Muscle of back (tissue), 13 donors: ENCODE measurements around the gene TMPRSS5. TPM values are rescaled to one million over a fixed set of nuclear protein-coding genes. Genes with fewer than 3 reads are reported as not detected.
"Not testable (repeated sequence)": the region's sequence is repeated elsewhere in the genome, so short reads cannot be mapped to it uniquely, and the experiment has no call there.

Experiments used
- DNase-seq, 3 donors: peaks; one replicate each; pipeline versions ENCODE4 v3.0.0 to v3.0.0-alpha.2; 2013
- long read RNA-seq, 9 donors: transcript quantifications; one replicate each; lab custom pipeline, GENCODE V29; 2026
- polyA plus RNA-seq, 10 donors: library from polyadenylated mRNA; unstranded; fragments of 120-200 nt; gene quantifications; one replicate each; pipeline ENCODE4 v1.2.1, GENCODE V29; 2013; ENCODE audit not compliant: insufficient read length in 10 of 10

The TMPRSS5 gene
- 1 to 10 TPM in 4 of 10 donors, under 1 TPM in 6; 0.55 to 2.2 (median 0.89) TPM for polyA plus RNA-seq
- long read RNA-seq, donor 1, result 0 reads
- long read RNA-seq, donor 2, result 0 reads
- long read RNA-seq, donor 3, result 0 reads
- long read RNA-seq, donor 4, result 0 reads
- long read RNA-seq, donor 5, result 0 reads
- long read RNA-seq, donor 6, result 0 reads
- long read RNA-seq, donor 7, result 0 reads
- long read RNA-seq, donor 8, result 0 reads
- long read RNA-seq, donor 9, result 0 reads

- DNase-seq, result no peak
Measured at GRCh38 chr11:113705871-113706655, at the start of gene TMPRSS5. Gene TMPRSS5, minus strand, starts transcription at chr11:113706308. Its CDS starts 84 bp downstream, at chr11:113706224.

DNA sequence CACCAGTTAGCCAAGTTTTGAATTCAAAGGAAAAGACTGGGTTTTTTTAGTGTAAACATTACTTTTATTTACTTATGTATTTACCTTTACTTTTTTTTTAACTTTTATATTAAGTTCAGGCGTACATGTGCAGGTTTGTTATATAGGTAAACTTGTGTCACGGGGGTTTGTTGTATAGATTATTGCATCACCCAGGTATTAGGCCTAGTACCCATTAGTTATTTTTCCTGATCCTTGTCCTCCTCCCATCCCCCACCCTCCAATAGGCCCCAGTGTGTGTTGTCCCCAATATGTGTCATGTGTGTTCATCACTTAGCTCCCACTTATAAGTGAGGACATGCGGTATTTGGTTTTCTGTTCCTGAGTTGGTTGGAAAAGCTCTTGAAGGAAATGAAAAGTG lies 46.8 kb upstream of the TMPRSS5 start:
- DNase-seq, result no peak

- no peak for DNase-seq
Measured at GRCh38 chr11:113736323-113736722, 30.2 kb upstream of the TMPRSS5 start.

DNA sequence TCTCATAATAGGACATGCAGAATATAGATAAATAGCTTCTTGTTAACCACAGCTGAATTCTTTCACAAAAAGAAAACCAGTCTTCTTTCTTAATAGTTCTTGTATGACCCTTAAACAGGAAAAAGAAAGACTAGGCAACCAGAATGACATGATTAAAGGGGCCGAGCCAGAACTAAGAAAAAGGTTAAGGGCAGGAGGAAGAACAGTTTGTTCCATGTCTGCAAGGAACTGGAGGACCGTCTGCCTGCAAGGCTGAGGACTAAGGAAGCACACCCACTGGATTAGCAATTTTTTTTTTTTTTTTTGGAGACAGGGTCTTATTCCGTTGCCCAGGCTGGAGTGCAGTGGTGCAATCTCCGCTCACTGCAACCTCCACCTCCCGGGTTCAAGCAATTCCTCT lies 26.0 kb upstream of the TMPRSS5 start:
- no peak for DNase-seq

DNA sequence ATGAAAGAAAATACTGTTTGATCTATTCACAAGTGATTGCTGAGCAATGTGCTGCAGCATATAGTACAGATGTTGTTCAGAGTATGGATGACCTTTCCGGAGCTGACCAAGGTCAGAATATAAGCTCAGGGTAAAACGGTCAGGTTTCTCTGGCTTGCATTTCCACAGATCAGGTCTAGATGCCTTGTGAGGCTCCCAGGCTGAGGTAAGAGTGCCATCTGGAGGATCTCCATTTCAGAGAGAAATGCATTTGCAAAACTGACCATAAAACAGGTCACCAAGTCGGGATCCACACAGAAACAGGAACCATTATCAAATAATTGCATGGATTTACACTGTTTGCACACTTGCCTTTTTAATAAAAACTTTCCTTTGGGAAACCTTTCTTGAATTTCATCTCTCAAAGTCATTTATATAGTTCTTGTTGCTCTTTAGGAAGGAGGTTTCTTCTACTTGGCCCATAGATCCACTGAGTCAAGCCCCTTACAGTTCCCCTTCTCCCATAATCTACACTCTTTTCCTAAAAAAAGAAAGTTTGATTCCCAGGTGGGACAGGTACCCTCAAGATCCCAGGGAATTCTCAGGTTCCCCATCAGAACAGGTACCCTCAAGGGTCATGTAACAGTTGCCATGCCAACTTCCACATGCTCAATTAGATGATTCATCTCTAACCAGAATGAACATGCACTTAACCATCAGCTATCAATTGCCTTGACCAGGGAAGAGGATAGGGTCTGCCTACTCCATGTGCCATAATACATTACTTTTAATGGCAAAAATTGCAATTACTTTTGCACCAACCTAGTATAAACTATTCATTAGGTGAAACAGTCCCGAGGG lies 25.0 kb upstream of the TMPRSS5 start:
- peak; percentile 33 to 66 (median 52) for DNase-seq

DNA sequence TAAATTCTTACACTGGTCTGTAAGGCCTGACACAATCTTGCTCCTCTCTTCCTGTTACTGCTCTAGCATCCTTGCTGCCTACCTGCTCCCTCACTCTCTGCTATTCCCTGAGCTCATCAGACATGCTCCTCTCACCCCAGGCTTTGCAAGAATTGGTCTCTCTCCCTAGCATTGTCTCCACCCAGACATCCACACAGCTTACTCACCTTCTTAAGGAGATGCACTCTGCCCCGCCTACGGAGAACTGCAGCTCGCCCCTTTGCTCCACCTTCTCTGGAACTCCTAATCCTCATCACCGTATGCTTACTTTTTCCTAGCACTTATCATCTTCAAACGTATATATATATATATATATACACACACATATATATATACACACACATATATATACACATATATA lies 23.3 kb upstream of the TMPRSS5 start:
- DNase-seq, result no peak

DNA sequence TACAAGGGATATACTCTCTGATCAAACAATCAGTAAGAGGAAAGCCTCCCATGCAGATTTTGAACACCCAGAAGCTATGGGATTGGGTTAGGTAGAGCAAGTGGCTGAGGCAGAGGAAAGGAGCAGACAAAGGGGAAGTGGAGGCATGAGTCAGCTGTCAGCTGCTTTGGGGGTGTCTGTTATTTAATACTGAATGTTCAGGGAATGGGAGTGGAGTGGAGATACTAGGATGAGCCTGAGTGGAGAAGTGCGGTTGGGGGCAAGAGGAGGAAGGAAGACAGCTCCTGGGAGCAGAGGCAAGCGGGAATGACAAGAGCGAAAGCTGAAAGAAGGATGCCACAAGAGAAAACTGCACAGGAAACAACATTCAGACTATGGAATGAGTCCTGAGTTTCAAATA lies 22.7 kb upstream of the TMPRSS5 start:
- DNase-seq, result no peak

DNA sequence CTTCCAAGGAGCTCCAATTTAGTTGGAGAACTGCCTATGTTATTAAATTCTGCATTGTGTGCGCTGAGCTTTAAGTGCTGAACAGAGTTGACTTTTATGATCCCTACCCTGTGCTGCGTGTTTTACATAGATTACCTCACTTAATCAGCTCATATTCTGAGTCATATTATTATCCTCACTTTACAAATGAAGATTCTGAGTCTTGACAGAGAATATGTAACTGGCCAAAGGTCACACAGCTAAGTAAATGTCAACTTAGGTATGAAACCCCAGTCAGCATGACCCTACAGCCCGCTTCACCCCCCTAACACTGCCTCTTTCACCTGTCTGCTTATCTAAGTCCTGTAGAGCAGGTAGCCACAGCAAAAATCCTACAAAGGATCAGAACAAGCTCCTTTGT lies 19.8 kb upstream of the TMPRSS5 start:
- DNase-seq, result no peak

DNA sequence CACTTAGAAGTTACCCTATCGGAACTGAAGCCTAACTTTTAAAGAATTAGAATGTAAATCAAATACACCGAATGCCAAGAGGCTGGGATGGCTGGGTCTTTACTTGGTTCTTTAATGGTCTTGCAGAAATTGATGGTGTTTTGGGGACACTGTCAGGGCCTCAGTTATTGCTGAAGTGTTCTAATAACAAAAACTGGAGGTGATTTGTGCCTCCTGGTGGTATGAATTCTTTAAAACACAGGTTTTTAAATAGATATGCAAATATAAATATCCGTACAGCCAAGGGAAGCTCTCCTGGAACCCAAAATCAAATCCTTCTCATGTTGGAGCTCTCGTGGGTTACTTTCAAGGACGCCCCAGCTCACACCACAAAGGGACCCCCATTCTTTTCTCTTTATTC lies 19.3 kb upstream of the TMPRSS5 start:
- DNase-seq, result no peak

- no peak for DNase-seq
Measured at GRCh38 chr11:113724778-113725177, 18.7 kb upstream of the TMPRSS5 start.

- no peak for DNase-seq
Measured at GRCh38 chr11:113723787-113724186, 17.7 kb upstream of the TMPRSS5 start.

DNA sequence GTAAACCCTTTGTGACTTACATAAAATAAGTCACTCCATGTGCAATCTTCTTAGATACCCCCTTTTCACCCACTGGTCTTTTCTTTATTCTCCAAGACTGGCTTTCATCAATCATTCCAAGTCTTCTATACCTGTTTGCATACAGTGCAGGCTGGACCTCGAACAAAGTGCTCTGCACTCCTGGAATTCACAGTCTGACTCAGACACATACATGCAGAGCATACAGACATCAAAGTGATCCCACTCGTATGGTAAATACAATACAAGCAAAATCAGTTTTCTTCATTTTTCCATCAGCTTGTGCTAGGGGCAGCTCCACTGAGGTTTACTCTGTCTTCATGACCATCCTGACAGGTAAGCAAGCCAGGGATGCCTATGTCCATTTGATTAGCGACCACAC lies 16.8 kb upstream of the TMPRSS5 start:
- DNase-seq, result no peak

DNA sequence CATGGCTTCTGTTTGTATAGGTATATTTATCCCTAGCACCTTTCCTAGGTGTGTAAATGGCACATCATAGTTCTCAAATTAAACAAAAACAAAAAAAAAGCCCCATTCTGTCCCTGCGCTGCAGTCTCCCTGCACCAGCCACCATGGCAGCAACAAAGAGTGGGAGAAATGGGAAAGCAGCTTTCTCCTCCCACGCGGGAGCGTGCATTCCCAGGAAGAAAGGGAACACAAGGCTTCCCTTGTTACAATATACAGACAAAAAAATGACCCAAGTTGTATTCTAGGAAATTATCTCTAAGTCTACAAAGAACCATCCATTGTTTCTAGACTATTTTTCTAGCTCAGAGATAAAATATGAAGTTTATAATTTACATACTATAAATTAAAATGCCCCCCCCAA lies 16.1 kb upstream of the TMPRSS5 start:
- DNase-seq, result no peak

- DNase-seq, result no peak
Measured at GRCh38 chr11:113721462-113722066, 15.5 kb upstream of the TMPRSS5 start.

DNA sequence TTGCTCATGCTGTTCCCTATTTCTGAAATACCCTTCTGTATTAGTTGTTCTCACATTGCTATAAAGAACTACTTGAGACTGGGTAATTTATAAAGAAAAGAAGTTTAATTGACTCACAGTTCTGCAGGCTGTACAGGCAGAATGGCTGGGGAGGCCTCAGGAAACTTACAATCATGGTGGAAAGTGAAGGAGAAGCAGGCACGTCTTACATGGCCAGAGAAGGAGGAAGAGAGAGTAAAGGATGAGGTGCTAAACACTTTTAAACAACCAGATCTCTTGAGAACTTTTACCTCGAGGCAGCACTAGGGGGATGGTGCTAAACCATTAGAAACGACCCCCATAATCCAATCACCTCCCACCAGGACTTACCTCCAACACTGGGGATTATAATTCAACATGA lies 14.4 kb upstream of the TMPRSS5 start:
- not testable (repeated sequence) for DNase-seq

DNA sequence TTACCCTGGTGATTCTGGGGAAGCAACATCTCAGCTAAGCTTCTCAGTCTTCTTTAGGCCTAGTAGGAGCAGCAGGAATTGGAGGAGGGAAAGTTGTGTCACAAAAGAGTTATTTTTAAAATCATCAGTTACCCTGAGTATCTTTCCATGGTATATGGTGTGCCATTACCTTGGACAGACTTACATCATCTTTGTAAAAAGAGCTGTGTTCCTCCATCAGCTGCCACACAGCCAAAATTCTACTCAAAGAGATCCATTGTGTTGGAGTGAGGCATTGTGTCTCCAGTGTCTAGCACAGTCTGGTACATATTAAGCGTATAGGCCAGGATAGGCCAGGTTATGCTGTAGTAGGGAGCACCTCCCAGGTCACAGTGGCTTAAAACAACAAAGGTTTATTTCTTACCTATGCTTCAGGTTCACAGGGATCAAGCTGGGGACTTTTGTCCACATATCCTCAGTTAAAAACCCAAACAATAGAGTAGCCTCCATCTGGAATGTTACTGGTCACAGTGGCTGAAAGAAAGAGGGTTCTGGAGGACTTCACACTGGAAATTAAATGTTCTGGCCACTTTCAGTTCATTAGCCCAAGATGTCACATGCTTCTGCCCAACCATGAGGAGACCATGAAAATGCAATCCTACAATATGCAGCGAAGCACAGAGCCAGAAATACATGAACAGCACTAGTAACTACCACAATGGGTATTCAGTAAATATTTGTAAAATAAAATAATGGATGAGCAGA lies 9.9 kb upstream of the TMPRSS5 start:
- DNase-seq, result no peak

DNA sequence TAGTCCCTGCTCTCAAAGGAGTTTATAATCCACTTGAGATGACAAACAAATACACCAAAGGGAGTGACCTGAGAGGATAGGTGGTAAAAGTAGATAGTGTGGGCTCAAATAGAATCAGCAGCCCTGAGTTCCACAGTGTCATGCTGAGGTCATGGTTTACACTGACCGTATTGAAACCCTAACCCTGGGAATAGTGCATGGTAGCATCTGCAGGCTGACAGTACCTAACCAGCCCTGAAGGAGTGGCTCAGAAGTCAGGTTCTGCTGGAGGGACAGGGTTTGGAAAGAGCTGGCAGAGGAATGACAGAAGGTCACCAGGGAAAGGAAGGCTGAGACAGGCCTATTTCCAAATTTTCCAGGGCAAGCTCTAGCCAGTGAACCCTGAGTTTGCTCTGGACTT lies 9.2 kb upstream of the TMPRSS5 start:
- DNase-seq, result no peak

DNA sequence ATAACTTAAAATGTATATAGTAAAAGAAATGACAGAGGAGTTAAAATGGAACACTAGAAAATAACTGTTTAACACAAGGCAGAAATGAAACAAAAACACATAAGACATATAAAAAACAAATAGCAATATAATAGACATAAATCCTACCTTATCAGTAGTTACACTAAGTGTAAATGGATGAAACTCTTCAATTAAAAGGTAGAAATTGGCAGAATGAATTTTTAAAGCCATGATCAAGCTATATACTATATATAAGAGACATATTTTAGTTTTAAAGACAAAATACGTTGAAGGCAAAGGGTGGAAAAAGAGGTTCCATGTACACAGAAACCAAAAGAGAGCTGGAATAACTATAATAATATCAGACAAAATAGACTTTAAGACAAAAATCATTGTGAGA lies 4.9 kb upstream of the TMPRSS5 start:
- no peak for DNase-seq

DNA sequence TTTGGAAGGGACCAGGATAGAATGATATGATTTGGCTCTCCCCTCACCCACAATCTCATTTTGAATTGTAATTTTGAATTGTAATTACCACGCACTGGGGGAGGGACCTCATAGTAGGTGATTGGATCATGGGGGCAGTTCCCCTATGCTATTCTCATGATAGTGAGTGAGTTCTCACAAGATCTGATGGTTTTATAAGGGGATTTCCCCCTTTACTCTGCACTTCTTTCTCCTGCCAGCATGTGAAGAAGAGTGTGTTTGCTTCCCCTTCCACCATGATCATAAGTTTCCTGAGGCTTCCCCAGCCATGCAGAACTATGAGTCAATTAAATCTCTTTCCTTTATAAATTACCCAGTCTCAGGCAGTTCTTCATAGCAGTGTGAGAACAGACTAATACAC lies 2.6 kb downstream of the TMPRSS5 start:
- not testable (repeated sequence) for DNase-seq

GRCh38 chr11:113701491-113701890 lies 4.6 kb downstream of the TMPRSS5 start:
- DNase-seq, result no peak

DNA sequence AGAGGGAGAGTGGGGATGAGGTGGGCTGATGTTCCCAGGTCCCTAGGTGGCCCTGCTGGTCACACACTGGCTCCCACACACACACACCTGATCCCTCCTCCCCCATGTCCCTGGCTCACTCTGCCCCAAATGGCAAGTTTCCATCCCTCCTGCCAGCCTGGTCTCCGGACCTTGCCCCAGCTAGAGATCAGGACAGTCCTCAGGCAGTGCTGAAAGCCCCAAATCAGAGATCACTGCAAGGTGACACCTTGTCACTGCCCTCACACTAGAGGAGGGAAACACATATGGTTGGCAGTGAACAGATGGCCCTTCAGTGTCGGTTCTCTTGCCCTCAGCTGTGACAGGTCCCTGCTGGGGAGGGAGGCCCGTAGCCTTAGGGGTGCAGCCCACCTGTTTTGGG lies 7.6 kb downstream of the TMPRSS5 start:
- no peak for DNase-seq
